H4 (cell line): Measurements from ENCODE around the gene OPRD1. TPM values are rescaled to one million over a fixed set of nuclear protein-coding genes. Genes with fewer than 3 reads are reported as not detected.
A peak's percentile ranks its signal among the peaks of the same experiment; 100 is the strongest.

Source experiments
- DNase-seq: peaks from one replicate; pipeline ENCODE4 v3.0.0-alpha.2; 2015; ENCODE audit warnings: low spot score
- total RNA-seq: library from RNA; depleted of rRNA; stranded (reverse); fragments of >200 nt; shearing (Covaris generic); gene quantifications from 2 replicates; pipeline ENCODE4 v1.2.3, GENCODE V29; 2014

The OPRD1 gene
- total RNA-seq, 1 experiment from 2014 or later, result not detected

- no peak for DNase-seq
Observed at GRCh38 chr1:28883242-28883616, 71.3 kb downstream of the OPRD1 start.

GRCh38 chr1:28885472-28885877 is 73.5 kb downstream of the OPRD1 start:
- DNase-seq, result no peak

GRCh38 chr1:28885977-28886730 is 74.2 kb downstream of the OPRD1 start:
- DNase-seq, result no peak

DNA sequence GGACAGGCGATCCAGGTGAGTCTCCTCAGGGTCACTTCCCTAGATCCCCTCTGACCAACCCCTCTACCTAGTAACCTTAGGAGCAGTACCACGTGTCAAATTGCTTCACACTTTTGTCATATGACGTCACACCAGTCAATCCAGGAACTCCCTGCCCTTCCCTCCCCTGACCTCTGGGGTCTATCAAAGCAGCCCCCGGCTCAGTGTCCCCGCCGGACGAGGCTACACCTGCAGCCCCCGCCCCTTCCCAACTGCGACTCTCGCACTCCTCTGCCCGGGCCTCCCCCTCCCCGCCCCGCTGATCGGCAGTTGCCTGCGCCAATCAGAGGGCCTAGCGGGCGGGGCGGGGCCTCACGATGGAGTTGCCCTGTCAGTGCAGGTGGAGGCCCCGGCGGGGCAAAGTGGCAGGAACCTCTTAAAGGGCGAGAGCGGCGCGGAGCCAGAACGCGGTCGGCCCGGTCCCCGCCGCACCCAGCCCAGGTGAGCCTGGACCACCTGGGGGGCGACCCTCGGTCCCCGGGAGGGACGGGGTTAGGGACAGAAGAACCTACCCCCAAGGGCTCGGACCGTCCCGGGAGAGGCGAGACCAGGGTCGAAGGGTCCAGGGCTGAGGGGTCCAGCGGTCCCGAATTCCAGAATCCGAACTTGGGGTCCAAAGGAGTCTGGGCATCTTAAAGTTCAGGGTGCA is 74.9 kb downstream of the OPRD1 start:
- peak; percentile 62 for DNase-seq

DNA sequence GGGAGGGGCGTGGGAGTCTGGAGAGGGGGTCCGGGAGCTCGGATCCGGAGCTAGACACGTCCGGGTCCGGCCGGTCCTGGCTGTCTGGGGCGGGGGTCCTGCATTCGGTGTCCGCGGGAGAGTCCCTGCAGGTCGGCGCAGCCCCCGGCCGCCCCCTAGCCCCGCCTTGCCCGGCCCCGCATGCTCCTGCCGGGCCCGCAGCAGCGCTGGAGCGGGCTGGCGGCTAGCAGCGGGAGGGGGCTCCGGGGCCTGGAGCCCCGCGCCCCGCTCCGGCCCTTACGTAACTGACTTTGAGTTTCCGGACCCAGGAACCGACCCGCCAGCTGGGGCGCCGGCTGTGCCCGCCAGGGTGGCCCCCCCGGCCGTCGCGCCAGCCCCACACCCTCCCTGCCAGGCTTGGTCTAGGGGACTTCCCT is 75.5 kb downstream of the OPRD1 start:
- DNase-seq, result no peak

- DNase-seq, result no peak
Observed at GRCh38 chr1:28887835-28888682, 76.1 kb downstream of the OPRD1 start.

GRCh38 chr1:28888915-28889314 is 76.9 kb downstream of the OPRD1 start:
- no peak for DNase-seq

- DNase-seq, result no peak
Observed at GRCh38 chr1:28889357-28889756, 77.4 kb downstream of the OPRD1 start.

GRCh38 chr1:28890435-28890834 is 78.5 kb downstream of the OPRD1 start:
- no peak for DNase-seq

DNA sequence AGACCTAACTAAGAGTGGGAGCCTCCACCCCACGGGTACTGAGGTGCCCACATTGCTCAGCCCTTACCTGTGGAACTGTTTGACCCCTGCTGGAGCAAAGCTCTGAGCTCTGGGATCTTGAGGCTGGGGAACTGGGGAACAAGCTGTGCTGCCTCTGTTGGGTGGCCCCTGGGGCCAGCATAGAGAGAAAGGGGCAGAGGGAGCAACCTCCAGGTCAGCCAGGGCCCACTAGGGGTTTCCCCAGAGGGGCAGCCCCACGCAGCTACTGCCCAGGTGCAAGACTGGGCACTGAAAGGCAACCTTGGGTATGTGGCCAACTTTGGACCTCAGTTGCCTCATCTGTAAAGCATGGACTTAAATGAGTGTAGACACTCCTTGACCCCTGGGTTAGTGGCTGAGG is 78.9 kb downstream of the OPRD1 start:
- DNase-seq, result no peak

- DNase-seq, result no peak
Observed at GRCh38 chr1:28891256-28891655, 79.3 kb downstream of the OPRD1 start.

DNA sequence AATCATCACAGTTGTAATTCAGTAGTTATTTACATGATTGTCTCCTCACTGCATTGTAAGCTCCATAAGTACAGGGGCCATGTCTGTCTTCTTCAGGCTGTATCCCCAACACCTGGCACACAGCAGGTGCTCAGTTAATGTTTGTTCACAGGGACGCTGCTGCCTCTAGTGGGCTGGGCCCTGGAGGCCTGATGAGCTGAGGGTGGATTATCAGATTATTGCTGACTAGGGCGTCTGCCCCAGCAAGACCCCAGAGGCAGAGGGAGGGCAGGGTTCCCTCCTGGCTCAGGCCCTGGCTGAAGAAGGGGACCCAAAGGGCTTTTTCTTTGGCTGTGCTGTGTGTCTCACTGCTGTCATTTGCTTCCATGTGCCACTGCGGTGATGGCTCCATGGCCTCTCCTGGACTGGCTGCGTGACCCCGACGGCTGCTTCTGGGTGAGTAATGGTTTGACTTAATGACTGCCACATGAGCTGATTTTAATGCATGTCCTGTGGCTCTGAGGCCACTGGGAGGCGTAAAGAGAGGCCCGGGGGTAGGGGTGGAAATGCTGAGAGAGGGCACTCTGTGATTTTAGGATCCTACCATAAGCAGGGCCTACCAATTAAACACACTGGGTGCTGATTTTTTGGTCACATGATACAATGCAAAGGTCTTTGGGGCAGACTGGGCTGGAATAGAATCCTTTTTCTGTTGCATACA is 81.6 kb downstream of the OPRD1 start:
- DNase-seq, result no peak

- no peak for DNase-seq
Observed at GRCh38 chr1:28894785-28895184, 82.8 kb downstream of the OPRD1 start.

DNA sequence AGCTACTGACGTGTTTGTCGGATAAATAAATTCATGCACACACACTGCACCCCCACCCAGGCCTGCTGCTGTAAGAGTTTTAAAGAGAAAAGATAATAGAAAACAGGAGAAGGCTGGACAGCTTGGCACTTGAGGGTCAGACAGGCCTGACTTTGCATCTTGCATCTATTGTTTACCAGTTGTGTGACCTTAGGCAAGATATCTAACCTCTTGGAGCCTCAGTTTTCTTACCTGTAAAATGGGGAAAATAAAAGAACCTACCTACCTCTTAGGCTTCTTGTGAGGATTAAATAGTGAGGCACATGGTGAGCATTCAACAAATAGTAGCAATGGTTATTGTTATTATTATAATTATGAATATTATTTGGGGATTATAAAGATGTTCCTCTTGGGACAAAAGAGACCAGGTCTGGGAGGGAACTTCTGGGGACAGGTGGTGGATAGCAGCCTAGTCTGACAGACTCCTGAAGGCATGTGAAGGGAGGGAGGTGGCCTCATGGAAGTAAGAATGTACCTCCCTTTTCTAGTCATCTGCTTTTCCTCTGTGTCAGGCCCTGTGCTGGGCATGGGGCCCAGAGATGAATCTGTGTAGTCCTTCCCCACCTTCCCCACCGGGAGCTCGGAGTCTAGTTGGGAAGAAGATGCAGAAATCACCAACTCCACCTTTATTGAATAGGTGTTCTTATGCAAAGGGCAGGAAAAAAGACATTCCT is 84.1 kb downstream of the OPRD1 start:
- no peak for DNase-seq

- DNase-seq, result no peak
Observed at GRCh38 chr1:28896609-28896986, 84.6 kb downstream of the OPRD1 start.

DNA sequence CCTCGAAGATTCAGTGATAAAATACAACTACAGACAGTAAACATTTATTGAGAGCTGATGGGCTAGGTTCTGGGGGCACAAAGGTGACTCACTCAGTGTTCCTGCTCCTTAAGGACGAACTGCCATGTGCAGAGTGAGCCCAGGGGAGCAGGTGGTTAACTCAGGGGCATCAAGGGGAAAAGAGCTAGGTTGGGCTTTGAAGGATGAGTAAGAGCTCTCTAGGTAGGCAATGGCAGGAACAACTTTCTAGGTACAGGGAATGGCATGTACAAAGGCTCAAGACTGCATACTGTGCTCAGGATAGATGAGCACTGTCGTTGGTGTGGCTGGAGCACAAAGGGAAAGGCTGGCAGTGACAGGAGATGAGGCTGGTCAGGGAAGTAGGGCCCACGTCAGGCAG is 85.8 kb downstream of the OPRD1 start:
- no peak for DNase-seq

GRCh38 chr1:28898405-28898881 is 86.5 kb downstream of the OPRD1 start:
- DNase-seq, result no peak

GRCh38 chr1:28899267-28899666 is 87.3 kb downstream of the OPRD1 start:
- no peak for DNase-seq

- no peak for DNase-seq
Observed at GRCh38 chr1:28900562-28900961, 88.6 kb downstream of the OPRD1 start.

DNA sequence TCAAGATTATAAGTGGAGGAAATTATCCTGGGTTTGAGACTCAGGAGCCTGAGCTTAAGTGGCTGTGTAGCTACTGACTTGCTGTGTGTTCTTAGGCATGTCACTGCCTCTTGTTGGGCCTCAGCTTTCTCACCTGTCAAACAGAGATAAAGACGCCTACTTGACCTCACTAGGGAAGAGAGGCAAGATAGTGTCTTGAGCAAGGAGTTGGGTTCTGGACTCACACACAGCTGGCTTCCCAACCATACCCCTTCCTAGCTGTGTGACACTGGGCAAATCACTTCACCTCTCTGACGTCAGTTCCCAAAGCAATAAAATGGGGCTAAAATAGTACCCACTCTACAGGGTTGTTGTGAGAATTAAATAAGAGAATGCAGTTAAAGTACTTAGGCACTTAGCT is 90.8 kb downstream of the OPRD1 start:
- DNase-seq, result no peak
